HepG2 (cell line): ENCODE data around the gene PPIA. TPM values are rescaled to one million over a fixed set of nuclear protein-coding genes. Genes with fewer than 3 reads are reported as not detected.

Source experiments
- ATAC-seq: fragments of 200-7000 bp; cut with Tn5 transposase; 3 replicates; pipeline ENCODE4 v1.9.1; 2020; ENCODE audit warnings: mild to moderate bottlenecking, moderate library complexity
- BruUV-seq: library from RNA; stranded (reverse); fragments of 400-500 nt; replicated peaks from 2 replicates; lab custom pipeline; 2021; lab: Mats Ljungman, UMichigan
- CTCF ChIA-PET: fragments of 300-600 bp; formaldehyde crosslinking; extraction: SDS; loops from one replicate; lab custom pipeline; 2021; ENCODE audit warnings: low total read pairs, inconsistent platforms, low intra/inter-chr PET ratio; lab: Yijun Ruan, JAX
- POLR2A ChIA-PET: fragments of 350-600 bp; sonication (Branson Sonifier 250); formaldehyde crosslinking; loops from one replicate; lab custom pipeline; 2020; ENCODE audit warnings: antibody characterized with exemption, inconsistent platforms; lab: Yijun Ruan, JAX
- DNase-seq: peaks from one replicate; pipeline ENCODE4 v3.0.0-alpha.2; 2015; ENCODE audit warnings: low spot score
- FAIRE-seq: peaks from 3 replicates; lab custom pipeline; 2011; peaks lifted over from hg19 to GRCh38; lab: Jason Lieb, UNC
- H2AFZ ChIP-seq: one replicate; pipeline ENCODE4 v1.6.1; 2011; ENCODE audit warnings: low read length, inconsistent platforms
- H3K27ac ChIP-seq: fragments of 300-600 bp; 3 replicates; pipeline ENCODE4 v1.8.0; 2011; ENCODE audit warnings: mixed run types, mild to moderate bottlenecking, mixed read lengths, low read length, inconsistent platforms; ENCODE audit not compliant: insufficient read depth; ENCODE audit errors: extremely low read length
- H3K27me3 ChIP-seq, 2 experiments: fragments of 200-600 bp in 1 of 2; 2 replicates in 1 of 2; 3 replicates in 1 of 2; pipeline versions ENCODE4 v1.6.0 to v1.8.0; 2011; ENCODE audit warnings: low read length in 2 of 2, mild to moderate bottlenecking in 2 of 2, moderate library complexity in 2 of 2, inconsistent platforms in 1 of 2; ENCODE audit not compliant: insufficient read depth in 2 of 2, control insufficient read depth in 1 of 2
- H3K36me3 ChIP-seq, 2 experiments: fragments of 200-600 bp in 1 of 2; replicated peaks in 1 of 2; 2 replicates in 1 of 2; 3 replicates in 1 of 2; pipeline versions ENCODE4 v1.5.1 to v1.8.0; 2011; ENCODE audit warnings: low read length in 2 of 2, inconsistent platforms in 1 of 2; ENCODE audit not compliant: insufficient read depth in 2 of 2, control insufficient read depth in 1 of 2
- H3K4me1 ChIP-seq: 2 replicates; pipeline ENCODE4 v1.5.1; 2012; ENCODE audit warnings: low read length, inconsistent platforms; ENCODE audit not compliant: insufficient read depth
- H3K4me2 ChIP-seq: 2 replicates; pipeline ENCODE4 v1.6.0; 2011; ENCODE audit warnings: low read depth, low read length, inconsistent platforms
- H3K4me3 ChIP-seq, 3 experiments: fragments of 200-600 bp in 1 of 3; sonication (generic), shearing (Covaris generic) in 1 of 3; replicated peaks in 1 of 3; 2 replicates each; pipeline ENCODE4 v1.5.1; 2011 to 2016; ENCODE audit warnings: low read length in 3 of 3, inconsistent platforms in 2 of 3, low read depth in 2 of 3, mild to moderate bottlenecking in 2 of 3, control low read depth in 1 of 3, mixed read lengths in 1 of 3; ENCODE audit not compliant: insufficient read depth in 1 of 3
- H3K79me2 ChIP-seq: one replicate; pipeline ENCODE4 v1.6.1; 2011; ENCODE audit warnings: low read length, inconsistent platforms; ENCODE audit not compliant: insufficient read depth
- H3K9ac ChIP-seq: 2 replicates; pipeline ENCODE4 v1.6.0; 2011; ENCODE audit warnings: mild to moderate bottlenecking, low read depth, low read length, inconsistent platforms; ENCODE audit not compliant: insufficient read depth
- H3K9me3 ChIP-seq: 2 replicates; pipeline ENCODE4 v1.5.1; 2012; ENCODE audit warnings: mild to moderate bottlenecking, low read length
- H4K20me1 ChIP-seq: 2 replicates; pipeline ENCODE4 v1.6.0; 2011; ENCODE audit warnings: inconsistent platforms, mild to moderate bottlenecking, low read length, moderate library complexity; ENCODE audit not compliant: insufficient read depth
- ATF6 ChIP-seq: sonication (generic); formaldehyde crosslinking; conservative IDR thresholded peaks from 2 replicates; pipeline ENCODE4 v1.4.0; 2020; ENCODE audit warnings: missing genetic modification reagents
- ESRRA ChIP-seq: sonication (generic); formaldehyde crosslinking; IDR thresholded peaks from 2 replicates; pipeline ENCODE4 v1.5.1; 2020; ENCODE audit warnings: mild to moderate bottlenecking, low read depth, missing genetic modification reagents
- GZF1 ChIP-seq: sonication (generic); formaldehyde crosslinking; IDR thresholded peaks from 2 replicates; pipeline ENCODE4 v1.5.1; 2020; ENCODE audit warnings: mild to moderate bottlenecking, missing genetic modification reagents
- HOXA5 ChIP-seq: sonication (generic); formaldehyde crosslinking; IDR thresholded peaks from 2 replicates; pipeline ENCODE4 v1.4.0; 2020; ENCODE audit warnings: missing genetic modification reagents
- MATR3 ChIP-seq: sonication (generic); formaldehyde crosslinking; IDR thresholded peaks from 2 replicates; pipeline ENCODE4 v1.4.0; 2020; ENCODE audit warnings: missing genetic modification reagents
- PCBP2 ChIP-seq: fragments of 200-400 bp; formaldehyde crosslinking; optimal IDR thresholded peaks from 2 replicates; pipeline ENCODE3; 2018; ENCODE audit warnings: low read length, low read depth; ENCODE audit not compliant: poor library complexity, severe bottlenecking
- SP2 ChIP-seq: sonication (generic); formaldehyde crosslinking; IDR thresholded peaks from 2 replicates; pipeline ENCODE4 v1.5.1; 2020; ENCODE audit warnings: mild to moderate bottlenecking, missing genetic modification reagents
- ZBTB34 ChIP-seq: sonication (generic); formaldehyde crosslinking; IDR thresholded peaks from 2 replicates; pipeline ENCODE4 v1.8.0; 2022; ENCODE audit warnings: mild to moderate bottlenecking, missing genetic modification reagents
- ZNF12 ChIP-seq: sonication (generic); formaldehyde crosslinking; IDR thresholded peaks from 2 replicates; pipeline ENCODE4 v1.5.0; 2020; ENCODE audit warnings: missing genetic modification reagents
- ZNF337 ChIP-seq: sonication (generic); formaldehyde crosslinking; IDR thresholded peaks from 2 replicates; pipeline ENCODE4 v1.5.1; 2020; ENCODE audit warnings: missing genetic modification reagents, low read depth, mild to moderate bottlenecking, borderline replicate concordance
- ZNF460 ChIP-seq: sonication (generic); formaldehyde crosslinking; IDR thresholded peaks from 2 replicates; pipeline ENCODE4 v1.5.1; 2020; ENCODE audit warnings: missing genetic modification reagents, mild to moderate bottlenecking, borderline replicate concordance
- ZNF552 ChIP-seq: sonication (generic); formaldehyde crosslinking; IDR thresholded peaks from 2 replicates; pipeline ENCODE4 v1.9.0; 2022; ENCODE audit warnings: missing genetic modification reagents, mild to moderate bottlenecking, borderline replicate concordance
- ZNF724P ChIP-seq: sonication (generic); formaldehyde crosslinking; IDR thresholded peaks from 2 replicates; pipeline ENCODE4 v1.8.0; 2022; ENCODE audit warnings: missing genetic modification reagents, borderline replicate concordance
- ZNF777 ChIP-seq: sonication (generic); formaldehyde crosslinking; IDR thresholded peaks from 2 replicates; pipeline ENCODE4 v1.4.0; 2020; ENCODE audit warnings: missing genetic modification reagents
- WGBS: methylation state at CpG from one replicate; pipeline ENCODE4 v1.1.6; 2017; ENCODE audit warnings: low lambda C conversion rate; 5-methylcytosine and 5-hydroxymethylcytosine counted together
- in situ Hi-C: cut with HindIII; loops from 2 replicates; pipeline ENCODE4 v1.10.0; 2017; ENCODE audit warnings: low pct_unique_long_range_greater_than_20kb; ENCODE audit not compliant: extremely low pct_ligation_motif_present
- intact Hi-C: fragments of 100-400 bp; cut with micrococcal nuclease; formaldehyde crosslinking; loops from one replicate; pipeline ENCODE4 v1.10.0; 2022; ENCODE audit not compliant: unreplicated experiment
- polyA plus RNA-seq, 8 experiments: library from polyadenylated mRNA; depleted of rRNA in 3 of 8; stranded (reverse) in 7 of 8; unstranded in 1 of 8; fragments of >200 nt; fragmentation: Illumina TruSeq in 4 of 8; extraction: Trizol in 4 of 8; gene quantifications; 2 replicates each; pipeline versions ENCODE4 v1.2.1 to v1.2.3, GENCODE V29; 2011 to 2016; ENCODE audit warnings: low read depth in 4 of 8, missing spikeins in 1 of 8, mixed read lengths in 1 of 8; ENCODE audit not compliant: insufficient read depth in 1 of 8
- total RNA-seq, 5 experiments: library from RNA; depleted of rRNA; stranded (reverse); fragments of >200 nt; fragmentation: Illumina TruSeq; extraction: Trizol; gene quantifications; 2 replicates each; pipeline ENCODE4 v1.2.3, GENCODE V29; 2016; ENCODE audit warnings: low read depth in 1 of 5

PPIA gene
- total and polyA plus RNA-seq, 2 of the 13 experiments (the other 11 are each of a cell fraction or from before 2014, with no cell fraction given): 2,268 to 3,010 TPM

GRCh38 chr7:44787762-44788161 lies 8.7 kb upstream of the PPIA start:
- intact Hi-C loops (no loop called here), in situ Hi-C loops (no loop called here)
- WGBS: 3% methylated on average over 3 of the region's 3 CpGs
- H3K36me3 ChIP-seq: no peaks in the 10 kb centered on the region
- H3K9me3 ChIP-seq: no peaks in the 10 kb centered on the region
- DNase-seq (no peak), FAIRE-seq (no peak)
- peaks cover 20% of the 10 kb centered on the region for H3K4me1 ChIP-seq
- CTCF ChIA-PET: no interaction called here
- H3K4me2 ChIP-seq: no peak overlapping the region
- H3K27me3 ChIP-seq: peaks cover 0 to 1% of the 10 kb centered on the region in 2 experiments; a peak in 1 of 5 replicates
- no peak overlapping the region for H3K27ac ChIP-seq
- H3K79me2 ChIP-seq: no peaks in the 10 kb centered on the region
- H3K4me3 ChIP-seq: no peak overlapping the region
- TF ChIP-seq ZNF460 (peak; percentile 60; the same call in 1 of the 2 replicates), HOXA5 (no peak)
- TF ChIP-seq, all 625 proteins: peak for 1
- Histone ChIP-seq H4K20me1 (no peaks in the 10 kb centered on the region), H3K9ac (no peak overlapping the region), H2AFZ (no peak overlapping the region)
- no peak for ATAC-seq
- POLR2A ChIA-PET: interaction anchor here (1.0 kb wide), 1 partner anchor 62 kb away, joined by 3 read pairs; no protein-coding TSS in a partner anchor
- BruUV-seq: no TSS peak

GRCh38 chr7:44789990-44790389 lies 6.5 kb upstream of the PPIA start:
- Histone ChIP-seq H3K9me3 (no peaks in the 10 kb centered on the region), H3K27me3 (no peaks in the 10 kb centered on the region), H3K4me2 (no peak overlapping the region), H4K20me1 (no peaks in the 10 kb centered on the region), H3K36me3 (no peaks in the 10 kb centered on the region), H3K79me2 (no peaks in the 10 kb centered on the region), H2AFZ (no peak overlapping the region), H3K27ac (no peak overlapping the region), H3K4me1 (peaks cover 33% of the 10 kb centered on the region), H3K4me3 (no peak overlapping the region), H3K9ac (no peak overlapping the region)
- DNase-seq (no peak), FAIRE-seq (no peak), ATAC-seq (no peak)
- 42% methylated on average over 5 of the region's 5 CpGs for WGBS
- BruUV-seq: no TSS peak
- ChIA-PET CTCF (no interaction called here), POLR2A (no interaction called here)
- in situ Hi-C loops: no loop called here
- intact Hi-C loops: loop anchor here (10.0 kb wide), 1 partner anchor 1775 kb away; no protein-coding TSS in a partner anchor
- TF ChIP-seq ZNF777 (no peak), GZF1 (CRISPR knock-in tag) (no peak), ZNF724P (CRISPR knock-in tag) (no peak), ZNF337 (CRISPR knock-in tag) (no peak), ZNF552 (CRISPR knock-in tag) (no peak), ZBTB34 (no peak), ZNF12 (CRISPR knock-in tag) (no peak), PCBP2 (no peak), ESRRA (CRISPR knock-in tag) (no peak), MATR3 (CRISPR knock-in tag) (no peak), SP2 (no peak), ATF6 (CRISPR knock-in tag) (no peak)
